RWPE2 (cell line): ENCODE results near the gene MTA1.

Experiments used
- ATAC-seq: fragments of 200-7000 bp; cut with Tn5 transposase; 3 replicates; pipeline ENCODE4 v1.9.1; 2021; ENCODE audit warnings: low read depth
- DNase-seq: peaks from one replicate; pipeline ENCODE4 v3.0.0-alpha.2; 2020; ENCODE audit warnings: low spot score
- H3K27ac ChIP-seq: fragments of 450-650 bp; 2 replicates; pipeline ENCODE4 v1.5.1; 2017; ENCODE audit warnings: mild to moderate bottlenecking; ENCODE audit not compliant: poor library complexity, severe bottlenecking
- H3K27me3 ChIP-seq: fragments of 250-450 bp; sonication (Bioruptor Pico); 2 replicates; pipeline ENCODE4 v1.5.1; 2021; ENCODE audit warnings: mild to moderate bottlenecking, moderate library complexity; ENCODE audit not compliant: insufficient read depth, poor library complexity, severe bottlenecking
- H3K36me3 ChIP-seq: fragments of 250-450 bp; sonication (Bioruptor Pico); 2 replicates; pipeline ENCODE4 v1.5.1; 2020; ENCODE audit warnings: low read depth, mild to moderate bottlenecking, moderate library complexity
- H3K4me1 ChIP-seq: fragments of 250-450 bp; sonication (Bioruptor Pico); 2 replicates; pipeline ENCODE4 v1.5.1; 2021; ENCODE audit warnings: mild to moderate bottlenecking, moderate library complexity; ENCODE audit not compliant: insufficient read depth, poor library complexity, severe bottlenecking
- H3K4me3 ChIP-seq: fragments of 250-450 bp; sonication (Bioruptor Pico); 2 replicates; pipeline ENCODE4 v1.5.1; 2021; ENCODE audit warnings: mild to moderate bottlenecking, moderate library complexity; ENCODE audit not compliant: severe bottlenecking
- H3K9me3 ChIP-seq: fragments of 250-450 bp; sonication (Bioruptor Pico); 2 replicates; pipeline ENCODE4 v1.5.1; 2021; ENCODE audit warnings: mild to moderate bottlenecking, moderate library complexity; ENCODE audit not compliant: severe bottlenecking
- TF ChIP-seq, protein P1 (sequence below): fragments of 450-650 bp; IDR thresholded peaks from one replicate; pipeline ENCODE4 v1.5.1; 2017; ENCODE audit warnings: mild to moderate bottlenecking, moderate library complexity; ENCODE audit not compliant: poor library complexity, severe bottlenecking

Gene MTA1

DNA sequence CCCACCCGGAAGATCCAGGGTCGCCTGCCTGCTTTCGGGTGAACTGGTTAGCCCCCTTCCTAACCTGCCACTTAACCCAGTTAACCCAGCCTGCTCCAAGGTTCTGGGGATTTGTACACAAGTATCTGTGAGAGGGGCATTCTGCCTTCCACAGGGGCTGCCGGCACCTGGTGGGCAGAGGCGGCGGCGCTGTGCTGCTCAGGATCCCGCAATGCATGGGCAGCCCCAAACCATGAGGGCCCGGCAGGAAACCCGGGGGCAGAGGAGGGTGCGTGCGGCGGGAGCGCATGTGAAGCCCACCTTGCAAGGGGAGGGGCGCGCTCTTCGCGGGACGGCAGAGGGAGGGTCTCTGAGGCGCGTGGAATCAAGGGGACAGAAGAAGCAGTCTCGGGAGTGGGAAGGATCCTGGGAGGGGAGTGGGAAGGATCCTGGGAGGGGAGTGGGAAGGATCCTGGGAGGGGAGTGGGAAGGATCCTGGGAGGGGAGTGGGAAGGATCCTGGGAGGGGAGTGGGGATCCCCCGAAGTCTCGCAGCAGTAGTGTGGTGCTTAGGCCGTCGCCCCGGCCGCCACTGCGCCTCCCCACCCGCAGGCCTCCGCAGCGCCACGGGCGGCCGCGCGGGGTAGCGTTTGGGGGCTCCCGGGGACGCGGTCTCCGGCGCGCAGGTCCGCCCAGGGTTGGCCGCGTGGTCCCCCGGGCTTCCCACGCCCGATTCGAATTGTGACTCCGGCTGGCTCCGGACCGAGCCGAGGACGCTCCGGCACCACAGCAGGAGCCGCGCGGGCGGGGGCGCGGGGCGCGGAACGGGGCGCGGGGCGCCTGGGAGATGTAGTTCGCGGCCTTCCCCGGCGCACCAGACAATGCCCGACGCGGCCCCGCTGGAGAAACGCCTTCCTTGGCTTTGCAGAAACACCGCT, 4.9 kb upstream of the MTA1 start:
- TF ChIP-seq, protein P1, sequence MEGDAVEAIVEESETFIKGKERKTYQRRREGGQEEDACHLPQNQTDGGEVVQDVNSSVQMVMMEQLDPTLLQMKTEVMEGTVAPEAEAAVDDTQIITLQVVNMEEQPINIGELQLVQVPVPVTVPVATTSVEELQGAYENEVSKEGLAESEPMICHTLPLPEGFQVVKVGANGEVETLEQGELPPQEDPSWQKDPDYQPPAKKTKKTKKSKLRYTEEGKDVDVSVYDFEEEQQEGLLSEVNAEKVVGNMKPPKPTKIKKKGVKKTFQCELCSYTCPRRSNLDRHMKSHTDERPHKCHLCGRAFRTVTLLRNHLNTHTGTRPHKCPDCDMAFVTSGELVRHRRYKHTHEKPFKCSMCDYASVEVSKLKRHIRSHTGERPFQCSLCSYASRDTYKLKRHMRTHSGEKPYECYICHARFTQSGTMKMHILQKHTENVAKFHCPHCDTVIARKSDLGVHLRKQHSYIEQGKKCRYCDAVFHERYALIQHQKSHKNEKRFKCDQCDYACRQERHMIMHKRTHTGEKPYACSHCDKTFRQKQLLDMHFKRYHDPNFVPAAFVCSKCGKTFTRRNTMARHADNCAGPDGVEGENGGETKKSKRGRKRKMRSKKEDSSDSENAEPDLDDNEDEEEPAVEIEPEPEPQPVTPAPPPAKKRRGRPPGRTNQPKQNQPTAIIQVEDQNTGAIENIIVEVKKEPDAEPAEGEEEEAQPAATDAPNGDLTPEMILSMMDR: peak; percentile 82
- peak; percentile 66 for ATAC-seq
- Histone ChIP-seq H3K9me3 (no peaks in the 10 kb centered on the region), H3K4me1 (peaks cover 6% of the 10 kb centered on the region), H3K27me3 (peaks cover 18% of the 10 kb centered on the region), H3K27ac (no peak overlapping the region), H3K4me3 (peak overlapping the region; percentile 47), H3K36me3 (no peaks in the 10 kb centered on the region)
- DNase-seq: peak; percentile 73

DNA sequence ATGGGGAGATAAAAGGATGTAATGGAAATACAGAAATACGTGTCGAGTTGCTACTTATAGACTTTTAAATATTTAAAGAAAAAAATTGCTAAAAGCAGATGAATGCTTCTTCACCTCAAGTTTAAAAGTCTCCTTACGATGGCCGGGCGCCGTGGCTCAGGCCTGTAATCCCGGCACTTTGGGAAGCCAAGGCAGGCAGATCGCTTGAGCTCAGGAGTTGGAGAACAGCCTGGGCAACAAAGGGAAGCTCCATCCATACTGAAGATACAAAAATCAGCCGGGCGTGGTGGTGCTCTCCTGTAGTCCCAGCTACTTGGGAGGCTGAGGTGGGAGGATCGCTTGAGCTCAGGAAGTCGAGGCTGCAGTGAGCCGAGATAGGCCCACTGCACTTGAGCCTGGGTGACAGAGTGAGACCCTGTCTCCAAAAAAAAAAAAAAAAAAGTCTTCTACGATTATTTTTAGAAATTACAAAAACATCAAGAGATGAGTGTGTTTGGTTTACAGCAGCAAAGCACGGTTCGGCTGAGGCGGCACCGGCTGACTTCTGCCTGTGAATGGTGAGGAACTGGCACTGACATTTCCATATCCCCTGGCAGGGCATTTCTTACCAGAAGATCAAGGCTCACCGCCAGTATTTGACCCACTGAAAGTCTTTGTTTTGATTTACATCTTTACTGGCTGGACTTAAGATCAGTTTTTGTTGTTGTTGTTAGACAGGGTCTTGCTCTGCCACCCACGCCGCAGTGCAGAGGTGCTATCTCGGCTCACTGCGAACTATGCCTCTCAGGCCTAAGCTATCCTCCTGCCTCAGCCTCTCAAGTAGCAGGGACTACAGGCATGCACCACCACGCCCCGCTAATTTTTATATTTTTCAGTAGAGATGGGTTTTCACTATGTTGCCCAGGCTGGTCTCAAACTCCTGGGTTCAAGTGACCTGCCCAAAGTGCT, 3.9 kb upstream of the MTA1 start:
- H3K9me3 ChIP-seq: no peaks in the 10 kb centered on the region
- no peaks in the 10 kb centered on the region for H3K36me3 ChIP-seq
- H3K27me3 ChIP-seq: peaks cover 7% of the 10 kb centered on the region
- H3K27ac ChIP-seq: no peak overlapping the region
- ATAC-seq (no peak), DNase-seq (peak; percentile 41)
- H3K4me3 ChIP-seq: peak overlapping the region; percentile 47
- peaks cover 6% of the 10 kb centered on the region for H3K4me1 ChIP-seq
- TF ChIP-seq, protein P1: no peak

DNA sequence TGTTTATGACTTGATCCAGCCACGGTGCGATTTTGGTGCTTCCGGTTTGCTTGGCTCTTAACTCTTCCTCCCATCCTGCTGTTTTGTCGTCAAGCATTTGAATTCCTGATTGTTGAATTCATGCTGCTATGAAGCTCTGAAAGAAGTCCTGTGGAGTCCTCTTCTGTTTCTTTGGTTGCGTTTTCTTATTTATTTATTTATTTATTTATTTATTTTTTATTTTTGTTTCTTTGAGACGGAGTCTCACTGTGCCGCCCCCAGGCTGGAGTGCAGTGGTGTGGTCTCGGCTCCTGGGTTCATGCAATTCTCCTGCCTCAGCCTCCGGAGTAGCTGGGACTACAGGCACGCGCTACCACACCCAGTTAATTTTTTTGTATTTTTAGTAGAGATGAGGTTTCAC, 3.0 kb upstream of the MTA1 start:
- Histone ChIP-seq H3K27ac (no peak overlapping the region), H3K4me3 (no peak overlapping the region), H3K4me1 (peaks cover 6% of the 10 kb centered on the region), H3K27me3 (peaks cover 1% of the 10 kb centered on the region), H3K9me3 (no peaks in the 10 kb centered on the region), H3K36me3 (no peaks in the 10 kb centered on the region)
- TF ChIP-seq, protein P1: no peak
- DNase-seq: no peak
- ATAC-seq: no peak

DNA sequence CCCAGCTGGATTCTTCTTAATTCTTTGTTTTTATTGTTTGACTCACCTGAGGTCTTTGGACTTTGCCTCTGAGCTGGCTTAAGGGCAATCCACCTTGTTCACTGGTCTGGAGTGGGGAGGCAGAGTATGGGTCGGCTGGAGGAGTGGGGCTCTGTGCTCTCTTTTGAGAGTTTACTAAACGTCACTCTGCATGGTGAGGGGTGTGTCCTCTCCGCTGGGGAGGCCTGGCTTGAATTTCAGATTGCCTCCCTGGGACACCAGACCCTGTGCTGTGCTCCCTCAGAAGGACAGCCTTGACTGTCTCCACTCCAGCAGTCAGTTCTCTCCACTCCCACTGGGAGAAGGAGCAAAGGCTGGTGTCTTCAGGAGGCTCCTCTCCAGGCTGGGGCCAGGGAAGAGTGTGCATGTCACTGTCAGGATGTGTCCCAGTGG, 1.9 kb upstream of the MTA1 start:
- DNase-seq (peak; percentile 57), ATAC-seq (no peak)
- TF ChIP-seq, protein P1: no peak
- no peaks in the 10 kb centered on the region for H3K27me3 ChIP-seq
- no peak overlapping the region for H3K27ac ChIP-seq
- 0 out of 2 replicates have a peak, but pooled peaks cover 7% of the 10 kb centered on the region for H3K36me3 ChIP-seq
- H3K9me3 ChIP-seq: no peaks in the 10 kb centered on the region
- H3K4me1 ChIP-seq: peaks cover 6% of the 10 kb centered on the region
- no peak overlapping the region for H3K4me3 ChIP-seq
